NCI-H2196 treated with DMSO at 0.1 percent for 48 hours (cell line): Measurements from ENCODE around the gene ARHGEF5.
"Not testable (repeated sequence)": the region's sequence is repeated elsewhere in the genome, so short reads cannot be mapped to it uniquely, and the experiment has no call there.

Experiments used
- DNase-seq: peaks from one replicate; lab custom pipeline; 2025; ENCODE audit not compliant: unreplicated experiment; lab: John Stamatoyannopoulos, UW

The ARHGEF5 gene

GRCh38 chr7:144418931-144419330 is 63.7 kb downstream of the ARHGEF5 start:
- DNase-seq: not testable (repeated sequence)

- DNase-seq: not testable (repeated sequence)
Measured at GRCh38 chr7:144427539-144427938, 72.3 kb downstream of the ARHGEF5 start.

GRCh38 chr7:144428431-144428830 is 73.2 kb downstream of the ARHGEF5 start:
- no peak for DNase-seq
